Gastroesophageal sphincter (tissue), 4 donors: ENCODE measurements around the gene ADAM19. TPM values are rescaled to one million over a fixed set of nuclear protein-coding genes. Genes with fewer than 3 reads are reported as not detected.

ENCODE experiments used
- ATAC-seq: fragments of 150-250 bp; one replicate; pipeline ENCODE4 v1.9.1; 2016; ENCODE audit warnings: mild to moderate bottlenecking, moderate library complexity
- H3K27ac ChIP-seq, 4 donors: fragments of 200-600 bp; sonication (generic) in 3 of 4; 1 replicate in 3 of 4; 2 replicates in 1 of 4; pipeline ENCODE4 v1.5.1; 2016 to 2019
- H3K27me3 ChIP-seq: fragments of 200-600 bp; sonication (generic); one replicate; pipeline ENCODE4 v1.5.1; 2019
- H3K36me3 ChIP-seq, 2 donors: fragments of 200-600 bp; sonication (generic); one replicate each; pipeline ENCODE4 v1.5.1; 2019; ENCODE audit warnings: control low read depth in 1 of 2
- H3K4me1 ChIP-seq, 3 donors: fragments of 200-600 bp; sonication (generic); 1 replicate in 2 of 3; 2 replicates in 1 of 3; pipeline ENCODE4 v1.5.1; 2016 to 2019; ENCODE audit warnings: control low read depth in 2 of 3
- H3K4me3 ChIP-seq, 2 donors: fragments of 200-600 bp; sonication (generic); one replicate each; pipeline ENCODE4 v1.5.1; 2019; ENCODE audit warnings: mild to moderate bottlenecking in 1 of 2, moderate library complexity in 1 of 2
- H3K9me3 ChIP-seq, 3 donors: fragments of 200-600 bp; sonication (generic); one replicate each; pipeline ENCODE4 v1.5.1; 2017 to 2019; ENCODE audit warnings: control low read depth in 2 of 3
- CTCF ChIP-seq, 4 experiments: fragments of 200-600 bp in 2 of 4; fragments of 450-650 bp in 2 of 4; sonication (generic) in 1 of 4; IDR thresholded peaks; one replicate each; pipeline ENCODE4 v1.5.1; 2017 to 2019; ENCODE audit warnings: antibody characterized with exemption in 4 of 4, mild to moderate bottlenecking in 2 of 4, moderate library complexity in 2 of 4
- EP300 ChIP-seq: sonication (generic); formaldehyde crosslinking; IDR thresholded peaks from one replicate; pipeline ENCODE4 v1.6.1; 2017; ENCODE audit warnings: antibody characterized with exemption, mild to moderate bottlenecking
- POLR2A ChIP-seq, 2 donors: fragments of 450-650 bp; IDR thresholded peaks; one replicate each; pipeline ENCODE4 v1.6.1; 2017; ENCODE audit warnings: antibody characterized with exemption in 2 of 2, mild to moderate bottlenecking in 2 of 2, moderate library complexity in 1 of 2
- POLR2AphosphoS5 ChIP-seq: sonication (generic); formaldehyde crosslinking; IDR thresholded peaks from one replicate; pipeline ENCODE4 v1.6.1; 2017; ENCODE audit warnings: antibody characterized with exemption
- WGBS, 2 donors: methylation state at CpG; one replicate each; pipeline ENCODE4 v1.1.5; 2018; ENCODE audit warnings: low coverage in 1 of 2; 5-methylcytosine and 5-hydroxymethylcytosine counted together
- total RNA-seq, 4 donors: library from RNA; depleted of rRNA; stranded (reverse); fragments of >200 nt; gene quantifications; one replicate each; pipeline ENCODE4 v1.1.0, GENCODE V29; 2016

ADAM19 gene
- total RNA-seq, 4 donors from 2014 or later = 19.3 to 38.5 (median 31.2) TPM

DNA sequence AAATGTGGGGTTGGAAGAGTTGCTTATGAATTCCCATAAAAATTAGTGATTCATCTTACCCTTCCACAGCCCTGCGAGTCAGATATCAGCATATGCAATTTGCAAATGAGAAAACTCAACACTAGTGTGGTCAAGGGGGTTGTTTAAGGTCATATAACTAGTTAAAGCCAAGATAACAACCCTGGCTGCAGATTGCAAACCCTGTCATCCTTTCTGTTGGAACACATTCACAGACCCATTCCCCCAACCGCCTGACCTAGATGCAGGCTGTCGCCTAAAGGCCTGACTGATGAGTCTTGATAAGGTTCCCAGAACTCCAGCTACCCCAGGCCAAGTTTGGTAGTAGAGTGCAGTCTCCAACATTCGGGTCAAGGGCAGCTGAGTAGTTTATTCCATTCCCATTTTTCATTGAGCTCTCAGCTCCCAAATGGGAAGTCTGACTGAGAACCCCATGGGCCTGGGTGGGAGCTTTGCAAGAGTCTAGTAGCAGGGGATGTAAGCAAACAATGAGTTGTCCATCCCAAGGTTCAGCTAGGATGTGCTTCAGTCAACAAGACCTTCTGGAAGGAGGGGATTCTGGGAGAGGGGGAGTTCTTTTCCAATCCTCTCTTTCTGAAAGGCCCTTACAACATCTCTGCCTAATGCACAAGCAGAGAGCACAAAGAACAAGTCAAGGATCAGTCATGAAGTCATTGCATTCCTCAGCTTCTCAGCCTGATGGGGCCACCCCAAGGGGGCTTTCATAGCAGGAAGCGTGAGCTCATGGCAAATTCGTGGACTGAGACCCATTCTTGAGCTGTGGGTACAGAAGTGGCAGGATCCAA lies 40.3 kb downstream of the ADAM19 start:
- Histone ChIP-seq H3K9me3 (no peaks in the 10 kb centered on the region), H3K36me3 (peaks cover 0 to 24% of the 10 kb centered on the region in 2 donors), H3K27me3 (no peaks in the 10 kb centered on the region), H3K27ac (peak overlapping the region; percentile 25 to 80 (median 76)), H3K4me3 (no peak overlapping the region), H3K4me1 (peaks cover 1 to 86% (median 23%) of the 10 kb centered on the region in 3 donors)
- WGBS, 2 donors = 33 to 34% methylated on average over 3 to 5 of the region's 6 CpGs
- TF ChIP-seq CTCF (IDR thresholded peaks at IDR 0.05) (no peak), POLR2AphosphoS5 (peak; percentile 95)
- ATAC-seq = peak; percentile 82

DNA sequence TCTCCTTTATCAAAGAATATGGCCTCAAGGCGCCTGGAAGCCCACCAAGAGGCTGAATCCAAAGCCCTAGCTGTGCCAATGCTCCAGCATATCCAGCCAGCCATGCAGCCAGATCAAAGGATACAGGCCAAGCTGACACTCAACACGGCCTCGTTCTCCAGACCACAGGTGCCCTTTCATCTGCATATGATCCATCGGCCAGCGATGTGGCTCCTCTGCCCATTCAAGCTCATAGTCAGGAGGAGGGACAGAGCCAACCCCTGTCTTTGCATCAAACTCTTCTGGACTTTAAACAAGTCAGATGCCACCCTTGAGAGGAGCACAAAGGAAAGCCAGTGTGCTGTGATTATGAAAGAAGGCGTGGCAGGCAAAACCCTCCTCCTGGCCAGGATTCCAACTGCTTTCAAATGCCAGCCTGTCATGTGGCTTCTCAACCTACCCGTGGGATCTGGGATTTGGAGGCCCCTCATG lies 42.5 kb downstream of the ADAM19 start:
- Histone ChIP-seq H3K27me3 (no peaks in the 10 kb centered on the region), H3K36me3 (peaks cover 0 to 34% of the 10 kb centered on the region in 2 donors), H3K9me3 (no peaks in the 10 kb centered on the region), H3K4me3 (no peak overlapping the region), H3K4me1 (peaks cover 3 to 80% (median 28%) of the 10 kb centered on the region in 3 donors), H3K27ac (peak overlapping the region in 3 of 4 donors; percentile 73 to 80 (median 79))
- no peak for ATAC-seq
- WGBS, 2 donors = 37 to 71% methylated on average over 5 of the region's 7 CpGs
- TF ChIP-seq CTCF (IDR thresholded peaks at IDR 0.05) = no peak
- peak; percentile 54 for TF ChIP-seq POLR2AphosphoS5
- no peak for TF ChIP-seq EP300
- no peak for TF ChIP-seq POLR2A (IDR thresholded peaks at IDR 0.05)

DNA sequence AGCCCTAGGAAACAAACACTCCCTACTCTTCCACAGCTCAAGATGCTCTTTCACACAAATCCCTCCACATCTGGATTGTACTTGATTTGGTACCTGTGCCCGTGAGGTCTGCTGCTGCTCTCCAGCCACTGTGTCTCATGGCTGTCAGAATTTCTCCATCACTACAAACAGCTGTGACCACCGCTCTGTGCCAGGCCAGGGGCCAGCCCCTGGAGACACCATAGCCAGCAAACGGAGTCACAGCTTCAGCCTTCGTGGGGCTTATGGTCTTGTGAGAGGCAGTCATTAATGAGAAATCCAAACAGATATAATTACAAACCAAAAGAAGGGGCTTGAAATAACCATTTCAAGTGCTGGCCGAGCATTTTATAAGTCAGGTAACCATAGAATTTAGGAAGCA lies 43.6 kb downstream of the ADAM19 start:
- no peak for TF ChIP-seq CTCF (IDR thresholded peaks at IDR 0.05)
- TF ChIP-seq POLR2AphosphoS5 = no peak
- TF ChIP-seq POLR2A (IDR thresholded peaks at IDR 0.05) = no peak
- no peak for TF ChIP-seq EP300
- 64 to 81% methylated on average over 3 to 5 of the region's 5 CpGs for WGBS, 2 donors
- peak overlapping the region in 3 of 4 donors; percentile 73 to 80 (median 79) for H3K27ac ChIP-seq
- H3K36me3 ChIP-seq = peaks cover 0 to 26% of the 10 kb centered on the region in 2 donors
- H3K27me3 ChIP-seq = no peaks in the 10 kb centered on the region
- no peaks in the 10 kb centered on the region for H3K9me3 ChIP-seq
- ATAC-seq = no peak
- H3K4me3 ChIP-seq = no peak overlapping the region
- H3K4me1 ChIP-seq = peaks cover 3 to 80% (median 31%) of the 10 kb centered on the region in 3 donors

DNA sequence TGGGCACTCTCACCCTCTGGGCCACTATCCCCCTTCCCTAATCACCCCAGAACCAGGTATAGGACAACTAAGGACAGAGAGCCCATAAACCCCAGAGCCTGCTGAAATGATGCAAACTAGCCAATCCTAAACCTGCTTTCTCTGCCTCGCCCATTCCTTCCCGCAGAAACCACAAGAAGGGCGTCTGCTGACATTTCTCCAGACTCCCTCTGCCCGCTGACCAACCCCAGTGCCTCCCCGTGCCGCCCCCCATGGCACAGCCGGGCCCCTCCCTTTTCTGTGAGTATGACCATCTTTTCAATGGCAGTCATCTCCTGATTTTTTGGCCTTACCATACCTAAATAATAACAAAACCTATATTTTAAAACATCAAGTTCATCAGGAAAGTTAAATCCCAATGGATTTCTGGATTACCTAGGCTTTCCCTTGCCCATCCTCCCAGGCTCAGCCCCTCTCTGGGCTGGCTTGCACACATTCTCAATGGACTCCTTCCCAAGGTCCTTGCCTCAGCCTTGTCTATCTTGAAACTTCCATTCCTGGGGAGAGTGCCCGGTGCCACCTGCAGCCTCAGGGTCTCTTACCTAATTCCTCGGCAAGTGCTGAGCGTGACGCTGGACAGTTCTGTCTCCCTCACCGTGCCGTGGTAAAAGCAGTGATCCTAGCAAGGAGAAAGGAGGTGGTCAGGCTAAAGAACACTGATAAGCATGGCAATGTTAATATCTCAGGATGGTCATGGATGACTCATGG lies 45.2 kb downstream of the ADAM19 start:
- H3K27ac ChIP-seq = peak overlapping the region in 3 of 4 donors; percentile 20 to 79 (median 78)
- ATAC-seq = no peak
- H3K9me3 ChIP-seq = no peaks in the 10 kb centered on the region
- 84 to 88% methylated on average over 7 of the region's 13 CpGs for WGBS, 2 donors
- TF ChIP-seq CTCF (IDR thresholded peaks at IDR 0.05) = no peak
- no peak for TF ChIP-seq POLR2A (IDR thresholded peaks at IDR 0.05)
- no peak for TF ChIP-seq POLR2AphosphoS5
- TF ChIP-seq EP300 = no peak
- no peak overlapping the region for H3K4me3 ChIP-seq
- H3K4me1 ChIP-seq = peaks cover 3 to 80% (median 28%) of the 10 kb centered on the region in 3 donors
- no peaks in the 10 kb centered on the region for H3K27me3 ChIP-seq
- peaks cover 0 to 18% of the 10 kb centered on the region in 2 donors for H3K36me3 ChIP-seq
